Common myeloid progenitor, CD34-positive (primary cell): ENCODE results near the gene HSD17B14.
"Not testable (repeated sequence)": the region's sequence is repeated elsewhere in the genome, so short reads cannot be mapped to it uniquely, and the experiment has no call there.

Experiments used
- CTCF ChIA-PET: fragments of 350-600 bp; sonication (Branson Sonifier 250); formaldehyde crosslinking; loops from one replicate; lab custom pipeline; 2021; ENCODE audit warnings: antibody characterized with exemption; lab: Charles Lee
- POLR2A ChIA-PET: fragments of 350-600 bp; sonication (Branson Sonifier 250); formaldehyde crosslinking; loops from one replicate; lab custom pipeline; 2021; ENCODE audit warnings: antibody characterized with exemption; lab: Charles Lee
- DNase-seq, 3 donors: peaks; one replicate each; pipeline versions ENCODE4 v3.0.0 to v3.0.0-alpha.2; 2013
- H3K27ac ChIP-seq, 2 experiments: 1 replicate in 1 of 2; 2 replicates in 1 of 2; pipeline ENCODE4 v1.7.0; 2013; ENCODE audit warnings: inconsistent platforms in 2 of 2, low read length in 2 of 2, mild to moderate bottlenecking in 2 of 2, low read depth in 1 of 2, moderate library complexity in 1 of 2; ENCODE audit not compliant: severe bottlenecking in 2 of 2, insufficient read depth in 1 of 2, poor library complexity in 1 of 2
- H3K27me3 ChIP-seq, 5 experiments: replicated peaks in 2 of 5; 1 replicate in 3 of 5; 2 replicates in 2 of 5; pipeline versions ENCODE4 v1.6.1 to v1.7.0; 2013; ENCODE audit warnings: low read length in 4 of 5, mild to moderate bottlenecking in 2 of 5, moderate library complexity in 2 of 5, inconsistent platforms in 1 of 5; ENCODE audit not compliant: insufficient read depth in 5 of 5, control insufficient read depth in 4 of 5
- H3K36me3 ChIP-seq, 4 experiments: 1 replicate in 2 of 4; 2 replicates in 2 of 4; pipeline versions ENCODE4 v1.6.1 to v1.7.0; 2013; ENCODE audit warnings: low read length in 3 of 4, control low read depth in 1 of 4, mild to moderate bottlenecking in 1 of 4; ENCODE audit not compliant: control insufficient read depth in 4 of 4, insufficient read depth in 4 of 4
- H3K4me1 ChIP-seq, 4 experiments: 1 replicate in 3 of 4; 2 replicates in 1 of 4; pipeline versions ENCODE4 v1.6.1 to v1.7.1; 2013; ENCODE audit warnings: low read length in 3 of 4, mild to moderate bottlenecking in 3 of 4, control low read depth in 1 of 4, inconsistent platforms in 1 of 4, moderate library complexity in 1 of 4; ENCODE audit not compliant: control insufficient read depth in 4 of 4, insufficient read depth in 4 of 4; ENCODE audit errors: control extremely low read depth in 1 of 4
- H3K4me3 ChIP-seq, 7 experiments: 1 replicate in 4 of 7; 2 replicates in 3 of 7; pipeline versions ENCODE4 v1.5.1 to v1.7.0; 2013; ENCODE audit warnings: mild to moderate bottlenecking in 7 of 7, low read length in 6 of 7, moderate library complexity in 6 of 7, inconsistent platforms in 2 of 7, low read depth in 2 of 7, control low read depth in 1 of 7; ENCODE audit not compliant: insufficient read depth in 4 of 7, control insufficient read depth in 1 of 7; ENCODE audit errors: extremely low read depth in 1 of 7
- H3K9me3 ChIP-seq, 5 experiments: 1 replicate in 4 of 5; 2 replicates in 1 of 5; pipeline versions ENCODE4 v1.6.1 to v1.7.1; 2013; ENCODE audit warnings: low read length in 4 of 5, mild to moderate bottlenecking in 2 of 5, inconsistent platforms in 1 of 5, low read depth in 1 of 5, moderate library complexity in 1 of 5; ENCODE audit not compliant: control insufficient read depth in 4 of 5, insufficient read depth in 2 of 5; ENCODE audit errors: control extremely low read depth in 1 of 5
- WGBS: methylation state at CpG from one replicate; pipeline ENCODE4 v1.1.5; 2013; ENCODE audit not compliant: insufficient coverage; 5-methylcytosine and 5-hydroxymethylcytosine counted together

The HSD17B14 gene

DNA sequence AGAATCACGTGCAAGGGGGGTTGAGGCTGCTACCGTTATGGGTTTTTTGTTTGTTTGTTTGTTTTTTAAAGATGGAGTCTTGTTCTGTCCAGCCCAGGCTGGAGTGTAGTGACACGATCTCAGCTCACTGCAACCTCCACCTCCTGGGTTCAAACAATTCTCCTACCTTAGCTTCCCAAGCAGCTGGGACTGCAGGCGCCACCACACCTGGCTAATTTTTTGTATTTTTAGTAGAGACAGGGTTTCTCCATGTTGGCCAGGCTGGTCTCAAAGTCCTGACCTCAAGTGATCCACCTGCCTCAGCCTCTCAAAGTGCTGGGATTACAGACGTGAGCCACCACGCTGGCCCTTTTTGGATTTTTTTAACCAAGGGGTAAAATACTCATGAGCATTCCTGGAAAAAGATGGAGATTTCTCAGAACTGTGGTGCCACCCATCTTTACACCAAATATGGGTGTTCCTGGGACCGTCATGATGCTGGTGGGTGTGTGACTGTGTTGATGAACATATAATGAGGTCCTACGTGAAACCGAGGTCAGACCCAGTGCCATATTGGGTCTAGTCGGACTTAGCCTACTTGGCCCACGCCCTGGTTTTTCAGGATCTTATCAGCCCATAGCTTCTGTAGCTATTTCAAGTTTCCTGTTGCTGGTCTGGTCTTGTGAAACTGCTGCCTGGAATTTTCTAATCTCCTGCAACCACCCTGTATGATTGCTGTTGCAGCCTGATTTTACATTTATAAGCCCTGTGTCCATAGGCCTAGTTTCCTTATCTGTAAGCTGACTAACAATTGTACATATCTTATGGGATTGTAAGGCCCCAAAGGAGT, 42.1 kb upstream of the HSD17B14 start:
- POLR2A ChIA-PET: interaction anchor here (0.7 to 1.6 kb wide), 5 partner anchors 17 to 92 kb away, joined by 3 to 8 read pairs (median 4); no protein-coding TSS in a partner anchor
- Histone ChIP-seq H3K36me3 (peaks cover 9 to 44% (median 22%) of the 10 kb centered on the region in 4 experiments), H3K4me3 (no peak overlapping the region), H3K27me3 (no peaks in the 10 kb centered on the region), H3K27ac (peak overlapping the region in 1 of 2 experiments; percentile 59), H3K9me3 (peaks cover 0 to 3% (median 0%) of the 10 kb centered on the region in 5 experiments), H3K4me1 (peaks cover 7 to 42% (median 35%) of the 10 kb centered on the region in 4 experiments)
- WGBS: 76% methylated on average over 5 of the region's 11 CpGs
- CTCF ChIA-PET: interaction anchor here (0.6 to 1.5 kb wide), 3 partner anchors 21 to 92 kb away, joined by 3 to 4 read pairs (median 3); partner anchors contain the start of gene NUCB1
- peak in 2 of 3 donors; percentile 83 to 90 for DNase-seq

DNA sequence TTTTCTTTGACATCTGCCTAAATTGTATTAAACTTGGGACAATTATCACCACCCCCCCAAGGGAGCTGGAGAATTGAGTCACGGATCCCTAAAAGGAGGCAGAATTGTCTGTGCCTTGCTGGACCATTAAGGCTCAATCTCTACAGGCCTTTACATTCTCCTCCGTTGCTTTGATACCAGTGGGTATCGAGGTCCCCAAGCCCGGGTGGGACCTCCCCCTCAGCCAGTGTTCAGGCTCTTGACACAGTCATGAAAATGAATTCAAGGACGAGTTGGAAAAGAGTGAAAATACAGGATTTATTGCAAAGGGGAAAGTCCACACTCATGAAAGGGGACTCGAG, 41.5 kb upstream of the HSD17B14 start:
- no peak overlapping the region for H3K4me3 ChIP-seq
- ChIA-PET POLR2A (interaction anchor here (1.0 to 1.6 kb wide), 4 partner anchors 18 to 93 kb away, joined by 3 to 5 read pairs (median 4); no protein-coding TSS in a partner anchor), CTCF (interaction anchor here (0.9 to 1.5 kb wide), 2 partner anchors 22 to 93 kb away, joined by 3 read pairs; partner anchors contain the start of gene NUCB1)
- H3K9me3 ChIP-seq: peaks cover 0 to 3% (median 0%) of the 10 kb centered on the region in 5 experiments
- H3K4me1 ChIP-seq: peaks cover 9 to 48% (median 39%) of the 10 kb centered on the region in 4 experiments
- WGBS: 93% methylated on average over 6 of the region's 6 CpGs
- no peaks in the 10 kb centered on the region for H3K27me3 ChIP-seq
- DNase-seq: peak in 1 of 3 donors; percentile 47
- peaks cover 10 to 49% (median 26%) of the 10 kb centered on the region in 4 experiments for H3K36me3 ChIP-seq
- H3K27ac ChIP-seq: peak overlapping the region in 1 of 2 experiments; percentile 59

DNA sequence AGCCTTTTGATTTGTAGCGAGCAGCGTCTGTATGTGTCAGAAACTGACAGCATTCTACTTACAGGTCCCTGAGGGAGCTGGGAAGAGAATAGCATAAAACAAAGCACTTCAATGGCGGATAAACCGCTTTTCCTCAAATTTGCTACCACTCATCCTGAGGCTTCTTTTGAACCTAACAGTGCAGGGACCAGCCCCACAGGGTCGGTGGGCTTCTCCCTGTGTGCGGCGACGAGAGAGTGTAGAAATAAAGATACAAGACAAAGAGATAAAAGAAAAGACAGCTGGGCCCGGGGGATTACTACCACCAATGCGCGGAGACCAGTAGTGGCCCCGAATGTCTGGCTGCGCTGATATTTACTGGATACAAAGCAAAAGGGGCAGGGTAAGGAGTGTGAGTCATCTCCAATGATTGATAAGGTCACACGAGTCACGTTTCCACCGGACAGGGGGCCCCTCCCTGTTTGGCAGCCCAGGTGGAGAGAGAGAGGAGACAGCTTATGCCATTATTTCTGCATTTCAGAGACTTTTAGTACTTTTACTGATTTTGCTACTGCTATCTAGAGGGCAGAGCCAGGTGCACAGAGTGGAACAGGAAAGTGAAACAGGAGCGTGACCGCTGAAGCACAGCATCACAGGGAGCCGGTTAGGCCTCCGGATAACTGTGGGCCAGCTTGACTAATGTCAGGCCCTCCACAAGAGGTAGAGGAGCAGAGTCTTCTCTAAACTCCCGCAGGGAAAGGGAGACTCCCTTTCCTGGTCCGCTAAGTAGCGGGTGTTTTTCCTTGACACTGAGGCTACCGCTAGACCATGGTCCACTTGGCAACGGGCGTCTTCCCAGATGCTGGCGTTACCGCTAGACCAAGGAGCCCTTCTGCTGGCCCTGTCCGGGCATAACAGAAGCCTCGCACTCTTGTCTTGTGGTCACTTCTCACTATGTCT, 40.0 kb upstream of the HSD17B14 start:
- 94% methylated on average over 14 of the region's 30 CpGs for WGBS
- H3K27me3 ChIP-seq, H3K9me3 ChIP-seq: not testable (repeated sequence)
- H3K36me3 ChIP-seq: peaks cover 10 to 49% (median 26%) of the 10 kb centered on the region in 4 experiments
- H3K27ac ChIP-seq: peak overlapping the region; percentile 100
- ChIA-PET POLR2A (interaction anchor here (0.9 to 2.7 kb wide), 5 partner anchors 20 to 117 kb away, joined by 3 to 10 read pairs (median 3); partner anchors contain the start of genes FTL, GYS1 and RUVBL2), CTCF (interaction anchor here (0.8 to 2.1 kb wide), 3 partner anchors 10 to 94 kb away, joined by 3 to 6 read pairs (median 6); no protein-coding TSS in a partner anchor)
- peak overlapping the region in 4 of 7 experiments; percentile 80 to 100 (median 100) for H3K4me3 ChIP-seq
- peaks cover 9 to 52% (median 40%) of the 10 kb centered on the region in 4 experiments for H3K4me1 ChIP-seq
- peak in 2 of 3 donors; percentile 52 to 67 for DNase-seq

- POLR2A ChIA-PET: interaction anchor here (1.2 to 2.7 kb wide), 4 partner anchors 26 to 96 kb away, joined by 4 to 10 read pairs (median 5); partner anchors contain the start of genes FTL and NUCB1
- DNase-seq: no peak
These were observed 38.2 kb upstream of the HSD17B14 start for GRCh38 chr19:48874303-48875135.

DNA sequence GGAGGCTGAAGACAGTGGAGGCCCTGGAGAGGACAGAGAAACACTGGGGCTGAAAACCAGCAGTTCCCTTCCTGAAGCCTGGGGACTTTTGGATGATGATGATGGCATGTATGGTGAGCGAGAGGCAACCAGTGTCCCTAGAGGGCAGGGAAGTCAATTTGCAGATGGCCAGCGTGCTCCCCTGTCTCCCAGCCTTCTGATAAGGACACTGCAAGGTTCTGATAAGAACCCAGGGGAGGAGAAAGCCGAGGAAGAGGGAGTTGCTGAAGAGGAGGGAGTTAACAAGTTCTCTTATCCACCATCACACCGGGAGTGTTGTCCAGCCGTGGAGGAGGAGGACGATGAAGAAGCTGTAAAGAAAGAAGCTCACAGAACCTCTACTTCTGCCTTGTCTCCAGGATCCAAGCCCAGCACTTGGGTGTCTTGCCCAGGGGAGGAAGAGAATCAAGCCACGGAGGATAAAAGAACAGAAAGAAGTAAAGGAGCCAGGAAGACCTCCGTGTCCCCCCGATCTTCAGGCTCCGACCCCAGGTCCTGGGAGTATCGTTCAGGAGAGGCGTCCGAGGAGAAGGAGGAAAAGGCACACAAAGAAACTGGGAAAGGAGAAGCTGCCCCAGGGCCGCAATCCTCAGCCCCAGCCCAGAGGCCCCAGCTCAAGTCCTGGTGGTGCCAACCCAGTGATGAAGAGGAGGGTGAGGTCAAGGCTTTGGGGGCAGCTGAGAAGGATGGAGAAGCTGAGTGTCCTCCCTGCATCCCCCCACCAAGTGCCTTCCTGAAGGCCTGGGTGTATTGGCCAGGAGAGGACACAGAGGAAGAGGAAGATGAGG, 37.4 kb upstream of the HSD17B14 start:
- DNase-seq: peak in 2 of 3 donors; percentile 54 to 60
- Histone ChIP-seq H3K9me3 (no peaks in the 10 kb centered on the region), H3K4me3 (peak overlapping the region; percentile 80 to 100 (median 99)), H3K27me3 (no peaks in the 10 kb centered on the region), H3K36me3 (peaks cover 10 to 45% (median 24%) of the 10 kb centered on the region in 4 experiments), H3K4me1 (peaks cover 9 to 49% (median 37%) of the 10 kb centered on the region in 4 experiments), H3K27ac (peak overlapping the region; percentile 100)
- POLR2A ChIA-PET: interaction anchor here (1.1 to 2.7 kb wide), 5 partner anchors 26 to 97 kb away, joined by 3 to 26 read pairs (median 5); partner anchors contain the start of genes FTL and NUCB1
- 83% methylated on average over 10 of the region's 14 CpGs for WGBS
- CTCF ChIA-PET: interaction anchor here (0.6 to 2.2 kb wide), 4 partner anchors 81 to 97 kb away, joined by 3 to 5 read pairs (median 4); no protein-coding TSS in a partner anchor

More at GRCh38 chr19:48874303-48875135, 38.2 kb upstream of the HSD17B14 start:
- no peaks in the 10 kb centered on the region for H3K9me3 ChIP-seq
- peaks cover 9 to 52% (median 39%) of the 10 kb centered on the region in 4 experiments for H3K4me1 ChIP-seq
- peaks cover 10 to 46% (median 26%) of the 10 kb centered on the region in 4 experiments for H3K36me3 ChIP-seq
- WGBS: 56% methylated on average over 15 of the region's 17 CpGs
- peak overlapping the region; percentile 21 to 100 (median 99) for H3K4me3 ChIP-seq
- CTCF ChIA-PET: interaction anchor here (0.6 to 2.2 kb wide), 4 partner anchors 81 to 96 kb away, joined by 3 to 5 read pairs (median 4); no protein-coding TSS in a partner anchor
- H3K27ac ChIP-seq: peak overlapping the region; percentile 100
- H3K27me3 ChIP-seq: no peaks in the 10 kb centered on the region
